ENCODE results near the gene INPP5A.
"Not testable (repeated sequence)": the region's sequence is repeated elsewhere in the genome, so short reads cannot be mapped to it uniquely, and the experiment has no call there.

Gene INPP5A

GRCh38 chr10:132537684-132538001 lies at the start of gene INPP5A:
TSS of gene INPP5A (plus strand) at chr10:132537787. CDS start at chr10:132538097, 310 bp downstream.
- no peak for DNase-seq (ENCODE audit: low spot score)

- no peak for DNase-seq (ENCODE audit: low spot score)
These were observed 49.3 kb upstream of the INPP5A start for GRCh38 chr10:132488231-132488821.

- no peak for DNase-seq (ENCODE audit: low spot score)
These were observed 48.4 kb upstream of the INPP5A start for GRCh38 chr10:132489053-132489703.

- DNase-seq (ENCODE audit: low spot score), result peak; percentile 4
These were observed 47.7 kb upstream of the INPP5A start for GRCh38 chr10:132489704-132490534.

GRCh38 chr10:132491534-132491933 lies 46.1 kb upstream of the INPP5A start:
- DNase-seq (ENCODE audit: low spot score), result not testable (repeated sequence)

- peak; percentile 3 for DNase-seq (ENCODE audit: low spot score)
These were observed 45.1 kb upstream of the INPP5A start for GRCh38 chr10:132492323-132493025.

GRCh38 chr10:132493246-132493755 lies 44.3 kb upstream of the INPP5A start:
- peak; percentile 8 for DNase-seq (ENCODE audit: low spot score)

- DNase-seq (ENCODE audit: low spot score), result peak; percentile 3
These were observed 43.8 kb upstream of the INPP5A start for GRCh38 chr10:132493756-132494290.

GRCh38 chr10:132494866-132495630 lies 42.5 kb upstream of the INPP5A start:
- no peak for DNase-seq (ENCODE audit: low spot score)

- peak; percentile 5 for DNase-seq (ENCODE audit: low spot score)
These were observed 41.1 kb upstream of the INPP5A start for GRCh38 chr10:132496360-132497062.

GRCh38 chr10:132497063-132497680 lies 40.4 kb upstream of the INPP5A start:
- DNase-seq (ENCODE audit: low spot score), result peak; percentile 14

- DNase-seq (ENCODE audit: low spot score), result no peak
These were observed 39.6 kb upstream of the INPP5A start for GRCh38 chr10:132497861-132498561.

GRCh38 chr10:132498562-132499366 lies 38.8 kb upstream of the INPP5A start:
- DNase-seq (ENCODE audit: low spot score), result no peak

GRCh38 chr10:132499367-132499685 lies 38.3 kb upstream of the INPP5A start:
- DNase-seq (ENCODE audit: low spot score), result no peak

GRCh38 chr10:132500781-132501415 lies 36.7 kb upstream of the INPP5A start:
- DNase-seq (ENCODE audit: low spot score), result no peak

- DNase-seq (ENCODE audit: low spot score), result no peak
These were observed 34.9 kb upstream of the INPP5A start for GRCh38 chr10:132502544-132503300.

GRCh38 chr10:132503581-132504421 lies 33.8 kb upstream of the INPP5A start:
- DNase-seq (ENCODE audit: low spot score), result no peak
